HL-60 (cell line): ENCODE measurements around the gene UBE2E2.

Experiments used
- DNase-seq, 2 experiments: peaks; one replicate each; pipeline ENCODE4 v3.0.0-alpha.2; 2010 to 2020; ENCODE audit warnings: low read depth in 1 of 2, low spot score in 1 of 2
- H3K27ac ChIP-seq: fragments of 250-450 bp; sonication (Bioruptor Pico); replicated peaks from 2 replicates; pipeline ENCODE4 v1.5.1; 2020; ENCODE audit warnings: mild to moderate bottlenecking, moderate library complexity
- H3K27me3 ChIP-seq: fragments of 250-450 bp; sonication (Bioruptor Pico); 2 replicates; pipeline ENCODE4 v1.5.1; 2021; ENCODE audit warnings: mild to moderate bottlenecking, moderate library complexity; ENCODE audit not compliant: insufficient read depth, poor library complexity, severe bottlenecking
- H3K4me3 ChIP-seq: replicated peaks from 2 replicates; pipeline ENCODE4 v1.5.1; 2011; ENCODE audit warnings: mild to moderate bottlenecking, control low read depth, low read length; ENCODE audit not compliant: insufficient read depth
- GABPA ChIP-seq: IDR thresholded peaks from 2 replicates; pipeline ENCODE4 v1.6.1; 2012; ENCODE audit warnings: low read depth
- POLR2AphosphoS5 ChIP-seq: IDR thresholded peaks from 2 replicates; pipeline ENCODE4 v1.6.1; 2012; ENCODE audit warnings: low read depth
- SPI1 ChIP-seq: IDR thresholded peaks from 2 replicates; pipeline ENCODE4 v1.6.1; 2012; ENCODE audit warnings: low read depth, mild to moderate bottlenecking, borderline replicate concordance
- TF ChIP-seq, protein P1 (sequence below): IDR thresholded peaks from one replicate; pipeline ENCODE4 v1.5.1; 2011; ENCODE audit warnings: low read length, control low read depth, inconsistent platforms; ENCODE audit not compliant: insufficient read depth
- TF ChIP-seq, protein P2 (sequence below): IDR thresholded peaks from 2 replicates; pipeline ENCODE4 v1.6.1; 2012; ENCODE audit warnings: low read depth; ENCODE audit not compliant: insufficient replicate concordance

The UBE2E2 gene

DNA sequence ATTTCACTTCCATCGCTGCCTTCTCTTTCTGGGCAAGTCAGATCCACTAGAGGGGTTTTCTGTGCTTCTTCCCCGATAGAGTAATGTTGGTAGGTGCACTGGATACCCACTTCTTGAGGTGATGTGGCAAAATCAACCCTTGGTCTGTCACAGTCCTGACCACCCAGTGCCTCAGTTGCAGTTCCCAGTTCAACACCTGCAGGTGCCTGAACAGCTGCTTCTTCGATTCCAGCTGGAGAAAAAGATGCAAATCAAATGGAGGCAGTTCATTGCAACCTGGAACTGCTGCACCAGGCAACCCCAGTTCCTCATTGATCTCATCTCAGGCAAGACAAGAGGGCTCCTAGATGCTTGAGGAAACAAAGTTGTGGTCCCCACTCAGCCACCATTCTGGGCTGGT, 186.6 kb downstream of the UBE2E2 start:
- no peak for DNase-seq
- no peaks in the 10 kb centered on the region for H3K27me3 ChIP-seq
- TF ChIP-seq SPI1 (no peak), GABPA (no peak), POLR2AphosphoS5 (no peak)
- TF ChIP-seq, protein P1, sequence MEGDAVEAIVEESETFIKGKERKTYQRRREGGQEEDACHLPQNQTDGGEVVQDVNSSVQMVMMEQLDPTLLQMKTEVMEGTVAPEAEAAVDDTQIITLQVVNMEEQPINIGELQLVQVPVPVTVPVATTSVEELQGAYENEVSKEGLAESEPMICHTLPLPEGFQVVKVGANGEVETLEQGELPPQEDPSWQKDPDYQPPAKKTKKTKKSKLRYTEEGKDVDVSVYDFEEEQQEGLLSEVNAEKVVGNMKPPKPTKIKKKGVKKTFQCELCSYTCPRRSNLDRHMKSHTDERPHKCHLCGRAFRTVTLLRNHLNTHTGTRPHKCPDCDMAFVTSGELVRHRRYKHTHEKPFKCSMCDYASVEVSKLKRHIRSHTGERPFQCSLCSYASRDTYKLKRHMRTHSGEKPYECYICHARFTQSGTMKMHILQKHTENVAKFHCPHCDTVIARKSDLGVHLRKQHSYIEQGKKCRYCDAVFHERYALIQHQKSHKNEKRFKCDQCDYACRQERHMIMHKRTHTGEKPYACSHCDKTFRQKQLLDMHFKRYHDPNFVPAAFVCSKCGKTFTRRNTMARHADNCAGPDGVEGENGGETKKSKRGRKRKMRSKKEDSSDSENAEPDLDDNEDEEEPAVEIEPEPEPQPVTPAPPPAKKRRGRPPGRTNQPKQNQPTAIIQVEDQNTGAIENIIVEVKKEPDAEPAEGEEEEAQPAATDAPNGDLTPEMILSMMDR, result no peak
- TF ChIP-seq, protein P2, sequence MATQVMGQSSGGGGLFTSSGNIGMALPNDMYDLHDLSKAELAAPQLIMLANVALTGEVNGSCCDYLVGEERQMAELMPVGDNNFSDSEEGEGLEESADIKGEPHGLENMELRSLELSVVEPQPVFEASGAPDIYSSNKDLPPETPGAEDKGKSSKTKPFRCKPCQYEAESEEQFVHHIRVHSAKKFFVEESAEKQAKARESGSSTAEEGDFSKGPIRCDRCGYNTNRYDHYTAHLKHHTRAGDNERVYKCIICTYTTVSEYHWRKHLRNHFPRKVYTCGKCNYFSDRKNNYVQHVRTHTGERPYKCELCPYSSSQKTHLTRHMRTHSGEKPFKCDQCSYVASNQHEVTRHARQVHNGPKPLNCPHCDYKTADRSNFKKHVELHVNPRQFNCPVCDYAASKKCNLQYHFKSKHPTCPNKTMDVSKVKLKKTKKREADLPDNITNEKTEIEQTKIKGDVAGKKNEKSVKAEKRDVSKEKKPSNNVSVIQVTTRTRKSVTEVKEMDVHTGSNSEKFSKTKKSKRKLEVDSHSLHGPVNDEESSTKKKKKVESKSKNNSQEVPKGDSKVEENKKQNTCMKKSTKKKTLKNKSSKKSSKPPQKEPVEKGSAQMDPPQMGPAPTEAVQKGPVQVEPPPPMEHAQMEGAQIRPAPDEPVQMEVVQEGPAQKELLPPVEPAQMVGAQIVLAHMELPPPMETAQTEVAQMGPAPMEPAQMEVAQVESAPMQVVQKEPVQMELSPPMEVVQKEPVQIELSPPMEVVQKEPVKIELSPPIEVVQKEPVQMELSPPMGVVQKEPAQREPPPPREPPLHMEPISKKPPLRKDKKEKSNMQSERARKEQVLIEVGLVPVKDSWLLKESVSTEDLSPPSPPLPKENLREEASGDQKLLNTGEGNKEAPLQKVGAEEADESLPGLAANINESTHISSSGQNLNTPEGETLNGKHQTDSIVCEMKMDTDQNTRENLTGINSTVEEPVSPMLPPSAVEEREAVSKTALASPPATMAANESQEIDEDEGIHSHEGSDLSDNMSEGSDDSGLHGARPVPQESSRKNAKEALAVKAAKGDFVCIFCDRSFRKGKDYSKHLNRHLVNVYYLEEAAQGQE, result no peak
- no peak overlapping the region for H3K27ac ChIP-seq
- H3K4me3 ChIP-seq, result no peak overlapping the region

DNA sequence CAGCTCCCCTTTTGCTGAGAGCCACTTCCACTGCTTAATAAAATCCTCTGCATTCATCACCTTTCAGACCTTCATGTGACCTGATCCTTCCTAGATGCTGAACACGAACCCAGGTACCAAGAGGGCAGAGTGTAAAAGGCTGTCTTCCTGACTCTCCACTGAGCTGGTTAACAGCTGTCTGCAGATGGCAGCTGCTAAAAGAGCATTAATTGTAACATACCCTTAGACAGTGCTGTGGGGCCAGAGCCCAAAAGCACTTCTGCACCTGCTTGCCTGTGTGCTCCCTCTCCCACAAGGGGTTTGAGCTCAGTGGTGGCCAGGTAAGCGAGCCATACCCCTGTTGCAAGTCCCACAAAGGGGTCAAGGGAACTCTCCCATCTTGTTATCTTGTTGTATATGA, 187.3 kb downstream of the UBE2E2 start:
- Histone ChIP-seq H3K4me3 (no peak overlapping the region), H3K27me3 (no peaks in the 10 kb centered on the region), H3K27ac (no peak overlapping the region)
- no peak for TF ChIP-seq SPI1
- TF ChIP-seq, protein P1, result no peak
- TF ChIP-seq, protein P2, result no peak
- no peak for TF ChIP-seq GABPA
- no peak for TF ChIP-seq POLR2AphosphoS5
- no peak for DNase-seq

DNA sequence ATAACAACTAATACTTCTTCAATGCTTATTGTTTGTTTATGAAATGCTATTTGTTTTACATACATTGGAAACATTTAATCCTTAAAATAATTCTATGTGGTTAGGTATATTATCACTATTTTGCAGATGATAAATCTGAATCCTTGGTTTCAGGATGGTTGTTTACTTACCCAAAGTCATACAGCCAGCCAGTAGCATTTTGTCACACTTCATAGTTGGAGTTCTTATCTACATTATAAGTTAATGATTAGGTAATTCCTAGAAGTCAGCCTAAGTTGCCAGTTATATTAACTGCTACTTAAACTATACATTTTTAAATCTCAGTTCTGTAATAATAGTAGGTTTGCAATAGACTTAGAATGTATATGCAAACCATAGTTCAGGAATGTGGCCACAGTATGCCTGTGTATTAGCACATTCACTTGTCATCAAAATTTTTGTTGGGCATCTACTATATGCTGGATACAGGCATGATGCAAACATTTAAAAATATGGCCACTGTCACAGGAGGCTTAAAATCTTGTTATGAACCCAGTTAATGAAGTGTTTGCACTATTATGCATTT, 187.9 kb downstream of the UBE2E2 start:
- no peak overlapping the region for H3K27ac ChIP-seq
- no peak for DNase-seq
- TF ChIP-seq, protein P1, result no peak
- TF ChIP-seq, protein P2, result no peak
- TF ChIP-seq POLR2AphosphoS5, result no peak
- TF ChIP-seq GABPA, result no peak
- TF ChIP-seq SPI1, result no peak
- H3K27me3 ChIP-seq, result no peaks in the 10 kb centered on the region
- H3K4me3 ChIP-seq, result no peak overlapping the region
